CD4-positive, alpha-beta T cell (primary cell): ENCODE measurements around the gene RUNX3. TPM values are rescaled to one million over a fixed set of nuclear protein-coding genes. Genes with fewer than 3 reads are reported as not detected.

Experiments
- ATAC-seq: fragments of 200-7000 bp; cut with Tn5 transposase; one replicate; pipeline ENCODE4 v1.10.0; 2022; ENCODE audit warnings: mild to moderate bottlenecking; ENCODE audit not compliant: poor library complexity
- CTCF ChIA-PET: fragments of 350-600 bp; sonication (Branson Sonifier 250); formaldehyde crosslinking; loops from one replicate; lab custom pipeline; 2021; ENCODE audit warnings: antibody characterized with exemption, inconsistent platforms; lab: Charles Lee
- POLR2A ChIA-PET: fragments of 350-600 bp; sonication (Branson Sonifier 250); formaldehyde crosslinking; loops from one replicate; lab custom pipeline; 2021; ENCODE audit warnings: antibody characterized with exemption, inconsistent platforms; lab: Charles Lee
- DNase-seq, 14 experiments: peaks; one replicate each; pipeline ENCODE4 v3.0.0-alpha.2; 2013 to 2020; ENCODE audit warnings: mixed read lengths in 2 of 14
- H3K27ac ChIP-seq, 2 donors: one replicate each; pipeline versions ENCODE4 v1.5.1 to v1.7.0; 2013; ENCODE audit warnings: low read length in 2 of 2, low read depth in 1 of 2, mild to moderate bottlenecking in 1 of 2
- H3K27me3 ChIP-seq, 2 experiments: 1 replicate in 1 of 2; 2 replicates in 1 of 2; pipeline versions ENCODE4 v1.6.1 to v1.7.0; 2013; ENCODE audit warnings: low read length in 2 of 2, control low read depth in 1 of 2, mild to moderate bottlenecking in 1 of 2, moderate library complexity in 1 of 2; ENCODE audit not compliant: insufficient read depth in 2 of 2, control insufficient read depth in 1 of 2
- H3K36me3 ChIP-seq: one replicate; pipeline ENCODE4 v1.6.1; 2013; ENCODE audit warnings: low read length, control low read depth; ENCODE audit not compliant: insufficient read depth
- H3K4me1 ChIP-seq: one replicate; pipeline ENCODE4 v1.6.1; 2013; ENCODE audit warnings: low read length, control low read depth; ENCODE audit not compliant: insufficient read depth
- H3K4me3 ChIP-seq: one replicate; pipeline ENCODE4 v1.5.1; 2013; ENCODE audit warnings: mild to moderate bottlenecking, low read length, moderate library complexity
- H3K9me3 ChIP-seq, 2 experiments: 1 replicate in 1 of 2; 2 replicates in 1 of 2; pipeline versions ENCODE4 v1.6.1 to v1.7.0; 2013; ENCODE audit warnings: low read length in 2 of 2, mild to moderate bottlenecking in 2 of 2, control low read depth in 1 of 2, moderate library complexity in 1 of 2; ENCODE audit not compliant: control insufficient read depth in 1 of 2, insufficient read depth in 1 of 2
- H3K27ac Mint-ChIP-seq: one replicate; pipeline ENCODE4 v1.8.0; 2020; ENCODE audit warnings: mixed read lengths
- H3K27me3 Mint-ChIP-seq: one replicate; pipeline ENCODE4 v1.8.0; 2021; ENCODE audit warnings: mixed read lengths
- H3K36me3 Mint-ChIP-seq: one replicate; pipeline ENCODE4 v1.8.0; 2021; ENCODE audit warnings: low read depth, mixed read lengths
- H3K4me1 Mint-ChIP-seq: one replicate; pipeline ENCODE4 v1.8.0; 2021; ENCODE audit warnings: low read depth, mixed read lengths
- H3K4me3 Mint-ChIP-seq: one replicate; pipeline ENCODE4 v1.8.0; 2020; ENCODE audit warnings: mild to moderate bottlenecking, mixed read lengths
- H3K9me3 Mint-ChIP-seq: one replicate; pipeline ENCODE4 v1.8.0; 2020; ENCODE audit warnings: mixed read lengths
- intact Hi-C, 2 experiments: fragments of 100-400 bp; cut with DNase I in 1 of 2; cut with micrococcal nuclease in 1 of 2; formaldehyde crosslinking; loops; one replicate each; pipeline versions ENCODE4 v1.15.1 to v1.9.0; 2023 to 2025; cut with DNase I, micrococcal nuclease
- total RNA-seq, 174 experiments: library from RNA in 2 of 174; stranded (reverse) in 2 of 174; gene quantifications; one replicate each; pipeline ENCODE4 v1.2.3 and lab custom pipeline; 2021 to 2026
- TF ChIP-seq, protein P1 (sequence below): fragments of 200-600 bp; IDR thresholded peaks from one replicate; pipeline ENCODE4 v1.8.0; 2022; ENCODE audit warnings: antibody characterized with exemption, mild to moderate bottlenecking

RUNX3 gene
- total RNA-seq, 2 experiments from 2014 or later = 202 to 209 TPM

DNA sequence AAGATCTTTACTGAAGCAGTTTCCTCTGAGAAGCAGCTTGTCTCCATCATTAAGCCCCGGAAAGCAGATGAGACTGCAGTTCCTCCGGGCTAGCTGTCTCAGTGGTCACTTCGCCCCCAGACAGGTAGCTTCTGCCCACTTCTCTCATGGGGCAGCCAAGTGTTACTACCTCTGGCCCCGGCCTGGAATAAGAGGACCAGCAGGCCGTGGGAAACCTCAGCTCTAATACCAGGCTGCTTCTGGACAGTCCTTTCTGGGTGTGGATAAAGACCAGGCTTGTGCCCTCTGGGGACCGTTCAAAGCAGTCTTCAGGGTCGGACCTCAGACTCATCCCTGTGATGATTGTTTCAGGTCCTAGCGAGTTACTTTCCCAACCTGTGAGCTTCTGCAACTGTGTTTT, 54.8 kb downstream of the RUNX3 start:
- intact Hi-C loops = no loop called here
- Histone ChIP-seq H3K36me3 (no peaks in the 10 kb centered on the region), H3K27ac (no peak overlapping the region), H3K9me3 (no peaks in the 10 kb centered on the region), H3K27me3 (no peaks in the 10 kb centered on the region), H3K4me1 (peaks cover 10% of the 10 kb centered on the region), H3K4me3 (no peak overlapping the region)
- Mint-ChIP-seq H3K27me3 (no peaks in the 10 kb centered on the region), H3K4me3 (no peak overlapping the region), H3K4me1 (peaks cover 6% of the 10 kb centered on the region), H3K9me3 (no peaks in the 10 kb centered on the region), H3K27ac (no peak overlapping the region), H3K36me3 (no peaks in the 10 kb centered on the region)
- no peak for DNase-seq
- TF ChIP-seq, protein P1, sequence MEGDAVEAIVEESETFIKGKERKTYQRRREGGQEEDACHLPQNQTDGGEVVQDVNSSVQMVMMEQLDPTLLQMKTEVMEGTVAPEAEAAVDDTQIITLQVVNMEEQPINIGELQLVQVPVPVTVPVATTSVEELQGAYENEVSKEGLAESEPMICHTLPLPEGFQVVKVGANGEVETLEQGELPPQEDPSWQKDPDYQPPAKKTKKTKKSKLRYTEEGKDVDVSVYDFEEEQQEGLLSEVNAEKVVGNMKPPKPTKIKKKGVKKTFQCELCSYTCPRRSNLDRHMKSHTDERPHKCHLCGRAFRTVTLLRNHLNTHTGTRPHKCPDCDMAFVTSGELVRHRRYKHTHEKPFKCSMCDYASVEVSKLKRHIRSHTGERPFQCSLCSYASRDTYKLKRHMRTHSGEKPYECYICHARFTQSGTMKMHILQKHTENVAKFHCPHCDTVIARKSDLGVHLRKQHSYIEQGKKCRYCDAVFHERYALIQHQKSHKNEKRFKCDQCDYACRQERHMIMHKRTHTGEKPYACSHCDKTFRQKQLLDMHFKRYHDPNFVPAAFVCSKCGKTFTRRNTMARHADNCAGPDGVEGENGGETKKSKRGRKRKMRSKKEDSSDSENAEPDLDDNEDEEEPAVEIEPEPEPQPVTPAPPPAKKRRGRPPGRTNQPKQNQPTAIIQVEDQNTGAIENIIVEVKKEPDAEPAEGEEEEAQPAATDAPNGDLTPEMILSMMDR = no peak
- CTCF ChIA-PET = no interaction called here
- ATAC-seq = no peak
- POLR2A ChIA-PET = interaction anchor here (0.6 kb wide), 1 partner anchor 51 kb away, joined by 3 read pairs; no protein-coding TSS in a partner anchor

DNA sequence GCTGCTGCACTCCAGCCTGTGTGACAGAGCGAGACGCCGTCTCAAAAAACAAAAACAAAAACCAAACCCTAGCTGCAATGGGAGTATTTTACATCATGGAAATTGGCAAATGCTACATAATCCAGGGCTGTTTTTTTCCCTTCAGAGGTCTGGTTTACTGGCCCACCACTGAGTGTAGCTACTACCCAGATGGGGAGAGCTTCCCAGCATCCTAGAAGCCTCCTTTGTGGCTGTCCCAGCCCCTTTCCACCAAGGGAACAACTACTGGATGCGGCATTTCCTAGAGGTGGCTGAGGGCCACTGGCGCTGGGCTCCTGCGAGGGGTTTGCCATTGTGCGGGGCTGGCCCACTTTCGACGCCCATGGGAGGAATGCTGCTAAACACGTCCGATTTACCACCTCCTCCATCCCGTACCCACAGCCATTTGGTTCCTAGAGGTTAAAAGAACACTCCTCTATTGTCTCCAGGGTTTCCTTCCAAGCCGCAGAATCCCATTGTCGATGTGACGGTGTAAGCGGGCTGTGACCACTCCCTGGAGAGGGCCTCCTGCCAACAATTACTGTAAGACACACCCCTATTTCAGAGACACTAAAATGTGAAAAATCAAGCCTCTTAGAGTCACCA, 55.4 kb downstream of the RUNX3 start:
- H3K27me3 Mint-ChIP-seq = no peaks in the 10 kb centered on the region
- no peak overlapping the region for H3K27ac Mint-ChIP-seq
- Histone ChIP-seq H3K27me3 (no peaks in the 10 kb centered on the region), H3K9me3 (no peaks in the 10 kb centered on the region), H3K36me3 (no peaks in the 10 kb centered on the region), H3K27ac (no peak overlapping the region), H3K4me3 (no peak overlapping the region), H3K4me1 (peaks cover 11% of the 10 kb centered on the region)
- H3K36me3 Mint-ChIP-seq = no peaks in the 10 kb centered on the region
- TF ChIP-seq, protein P1 = no peak
- intact Hi-C loops = no loop called here
- no peaks in the 10 kb centered on the region for H3K9me3 Mint-ChIP-seq
- ChIA-PET POLR2A (interaction anchor here (0.6 kb wide), 1 partner anchor 52 kb away, joined by 3 read pairs; no protein-coding TSS in a partner anchor), CTCF (no interaction called here)
- no peak for DNase-seq
- H3K4me1 Mint-ChIP-seq = peaks cover 6% of the 10 kb centered on the region
- no peak for ATAC-seq
- no peak overlapping the region for H3K4me3 Mint-ChIP-seq

GRCh38 chr1:24874056-24874455, 56.0 kb downstream of the RUNX3 start:
- intact Hi-C loops = no loop called here
- ATAC-seq = no peak
- no peak overlapping the region for H3K4me3 Mint-ChIP-seq
- Histone ChIP-seq H3K4me3 (no peak overlapping the region), H3K4me1 (peaks cover 11% of the 10 kb centered on the region), H3K9me3 (no peaks in the 10 kb centered on the region), H3K27ac (no peak overlapping the region), H3K27me3 (no peaks in the 10 kb centered on the region), H3K36me3 (no peaks in the 10 kb centered on the region)
- POLR2A ChIA-PET = no interaction called here
- no peaks in the 10 kb centered on the region for H3K27me3 Mint-ChIP-seq
- TF ChIP-seq, protein P1 = no peak
- no peak overlapping the region for H3K27ac Mint-ChIP-seq
- CTCF ChIA-PET = no interaction called here
- peaks cover 6% of the 10 kb centered on the region for H3K4me1 Mint-ChIP-seq
- DNase-seq = no peak
- H3K9me3 Mint-ChIP-seq = no peaks in the 10 kb centered on the region
- no peaks in the 10 kb centered on the region for H3K36me3 Mint-ChIP-seq
